ENCODE data around the gene PRSS22.

- TF ChIP-seq CTCF (IDR thresholded peaks at IDR 0.05) (no peak), NR2C2 (CRISPR knock-in tag; IDR thresholded peaks at IDR 0.05) (no peak)
Measured at GRCh38 chr16:2852731-2853507, 5.1 kb downstream of the PRSS22 start.

All from WTC11 (cell line).